ENCODE data around the gene TMEM163.

DNA sequence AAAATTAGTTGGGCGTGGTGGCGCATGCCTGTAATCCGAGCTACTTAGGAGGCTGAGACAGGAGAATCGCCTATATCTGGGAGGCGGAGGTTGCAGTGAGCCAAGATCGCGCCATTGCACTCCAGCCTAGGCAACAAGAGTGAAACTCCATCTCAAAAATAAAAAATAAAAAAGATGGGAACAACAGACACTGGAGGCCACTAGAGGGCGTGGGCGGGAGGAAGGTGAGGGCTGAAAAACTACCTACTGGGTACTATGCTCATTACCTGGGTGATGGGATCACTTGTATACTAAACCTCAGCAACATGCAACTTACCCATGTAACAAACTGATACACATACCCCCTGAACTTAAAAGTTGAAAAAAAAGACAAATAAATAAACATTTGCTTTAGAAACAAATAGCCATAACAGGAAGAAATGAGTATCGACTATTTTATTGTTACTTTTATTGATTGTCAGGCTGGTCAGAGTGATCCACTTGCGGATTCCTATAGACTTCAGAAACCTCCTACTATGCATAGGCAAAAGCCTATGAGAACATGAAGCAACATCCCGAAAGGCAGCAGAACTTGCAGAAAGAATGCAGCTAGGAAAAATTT lies 61.0 kb downstream of the TMEM163 start:
- TF ChIP-seq POLR2A (IDR thresholded peaks at IDR 0.05; ENCODE audit: low read length) = no peak
- no peak for TF ChIP-seq GATA1 (IDR thresholded peaks at IDR 0.05; ENCODE audit: low read depth, low read length)
